Erythroblast (primary cell): ENCODE measurements around the gene CCN5.
"Not testable (repeated sequence)": the region's sequence is repeated elsewhere in the genome, so short reads cannot be mapped to it uniquely, and the experiment has no call there.

Experiments
- DNase-seq, 2 experiments: peaks; one replicate each; lab custom pipeline; 2025; lab: John Stamatoyannopoulos, UW
- GATA1 ChIP-seq: IDR thresholded peaks from 2 replicates; pipeline ENCODE4 v1.6.1; 2011; ENCODE audit warnings: low read depth, mild to moderate bottlenecking, control low read depth, low read length, moderate library complexity
- POLR2A ChIP-seq: IDR thresholded peaks from 2 replicates; pipeline ENCODE4 v1.6.1; 2011; ENCODE audit warnings: mild to moderate bottlenecking, low read length

CCN5 gene

DNA sequence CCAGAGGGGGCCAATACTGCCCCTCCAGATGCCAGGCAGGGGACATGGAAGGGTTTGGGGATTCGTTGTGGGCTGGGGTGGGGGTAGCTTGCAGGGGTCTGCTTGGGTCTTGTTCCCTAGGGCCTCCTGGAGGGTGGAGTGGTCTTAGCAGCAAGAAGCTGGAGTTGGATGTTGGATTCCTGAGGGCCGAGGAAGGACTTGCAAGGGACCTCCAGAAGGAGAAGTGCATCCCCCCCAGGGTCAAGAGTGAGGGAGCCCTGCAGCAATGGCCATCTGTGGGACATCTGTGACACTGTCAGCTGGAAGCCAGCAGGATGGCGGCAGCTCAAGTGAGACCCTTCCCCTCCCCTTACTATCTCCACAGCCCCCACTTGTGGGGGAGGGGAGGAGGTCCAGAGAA lies 25.4 kb upstream of the CCN5 start:
- TF ChIP-seq POLR2A (no peak), GATA1 (no peak)
- DNase-seq, result no peak

DNA sequence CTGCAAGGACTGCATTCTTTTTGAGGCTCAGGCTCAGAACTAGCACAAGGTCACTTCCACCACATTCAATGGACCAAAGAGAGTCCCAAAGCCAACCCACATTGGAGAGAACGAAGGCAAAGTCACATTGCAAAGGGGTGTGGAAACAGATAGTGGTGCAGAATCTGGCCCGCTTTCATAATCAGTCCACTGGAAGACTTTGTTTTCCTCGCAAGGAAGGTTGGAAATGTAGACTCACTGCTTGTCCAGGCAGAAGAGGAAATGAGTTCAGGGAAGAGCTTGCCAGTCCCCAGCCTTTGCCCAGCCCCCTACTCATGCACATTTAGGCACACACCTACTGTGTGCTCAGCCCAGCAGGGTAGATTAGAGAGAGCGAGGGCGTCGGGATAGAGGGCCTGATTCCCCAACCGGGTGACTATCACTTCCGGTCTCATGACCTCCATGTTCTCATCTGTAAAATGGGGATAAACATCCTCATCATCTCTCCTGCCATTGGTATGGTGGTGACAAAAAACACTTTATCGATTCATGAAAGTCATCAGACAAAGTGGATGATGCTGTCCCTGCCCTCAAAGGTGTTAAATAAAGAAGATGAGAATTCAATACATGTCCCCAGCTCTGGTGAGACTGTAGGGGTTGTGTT lies 24.3 kb upstream of the CCN5 start:
- DNase-seq, result no peak
- no peak for TF ChIP-seq GATA1
- TF ChIP-seq POLR2A, result no peak

DNA sequence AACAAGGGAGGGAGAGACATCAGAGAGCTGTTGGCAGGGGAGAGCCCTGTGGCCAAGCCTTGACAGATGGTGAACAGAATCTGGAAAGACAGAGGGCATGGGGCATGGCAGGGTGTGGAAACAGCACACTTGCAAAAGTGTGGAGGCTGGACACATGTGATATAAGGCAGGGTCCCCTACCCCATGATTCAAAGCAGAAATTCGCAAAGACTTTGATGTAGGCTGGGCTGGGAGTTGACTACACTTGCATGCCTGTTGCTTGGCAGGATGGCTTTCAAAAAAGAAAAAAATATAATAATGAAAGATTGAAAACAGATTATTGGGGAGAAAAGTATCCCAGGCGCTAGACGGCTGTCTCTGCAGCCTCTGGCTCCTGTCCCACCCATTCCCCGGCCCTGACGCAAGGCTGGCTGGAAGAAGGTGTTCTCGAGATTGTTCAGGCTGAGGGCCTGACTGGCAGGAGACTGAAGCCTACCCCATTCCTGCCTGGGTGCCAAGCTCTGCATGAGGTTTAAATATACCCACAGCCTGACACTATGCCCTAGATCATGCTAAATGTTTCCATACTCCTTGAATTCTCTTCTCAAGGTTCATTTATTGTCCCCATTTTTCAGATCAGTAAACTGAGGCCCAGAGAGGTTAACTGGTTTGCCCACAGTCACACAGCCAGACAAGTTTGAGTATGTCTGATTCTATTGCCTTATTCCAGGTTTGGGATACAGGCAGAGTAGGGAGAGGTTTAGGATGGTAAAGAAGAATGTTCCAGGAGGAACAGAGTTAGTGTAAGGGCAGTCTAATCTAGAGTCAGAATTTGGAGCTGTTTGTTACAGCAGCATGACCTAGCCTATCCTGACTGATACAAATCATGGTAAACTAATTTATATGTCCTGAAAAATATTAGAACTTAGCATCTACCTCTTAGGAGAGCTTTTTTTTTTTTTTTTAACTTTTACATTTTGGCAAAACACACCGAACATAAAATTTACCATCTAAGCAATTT lies 23.4 kb upstream of the CCN5 start:
- no peak for DNase-seq
- TF ChIP-seq GATA1, result no peak
- no peak for TF ChIP-seq POLR2A

DNA sequence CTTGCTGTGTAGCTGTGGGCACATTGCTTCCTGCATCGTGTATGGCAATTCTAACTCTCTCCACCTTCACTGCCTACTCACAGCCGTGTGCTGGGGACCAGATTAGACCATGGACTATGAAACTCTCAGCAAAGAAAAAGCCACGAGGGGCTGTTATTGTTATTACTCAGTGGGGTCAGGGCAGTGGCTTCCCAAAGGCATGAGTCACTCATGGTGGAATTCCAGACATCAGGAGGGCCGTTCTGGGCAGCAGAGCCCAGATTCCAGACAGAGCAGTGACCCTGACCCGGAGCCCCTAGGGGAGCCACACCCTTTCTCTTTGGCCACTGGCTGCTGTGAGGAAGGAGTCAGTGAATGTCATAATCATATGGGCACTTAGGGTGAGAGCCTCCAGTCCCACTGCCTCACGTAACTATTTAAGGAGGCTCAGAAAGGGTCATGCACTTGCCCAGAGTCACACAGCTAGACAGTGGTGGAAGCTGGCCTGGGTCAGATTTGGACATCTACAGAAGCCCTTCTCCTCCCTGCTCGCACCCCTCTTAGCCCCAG lies 22.2 kb upstream of the CCN5 start:
- TF ChIP-seq GATA1, result no peak
- TF ChIP-seq POLR2A, result no peak
- no peak for DNase-seq

DNA sequence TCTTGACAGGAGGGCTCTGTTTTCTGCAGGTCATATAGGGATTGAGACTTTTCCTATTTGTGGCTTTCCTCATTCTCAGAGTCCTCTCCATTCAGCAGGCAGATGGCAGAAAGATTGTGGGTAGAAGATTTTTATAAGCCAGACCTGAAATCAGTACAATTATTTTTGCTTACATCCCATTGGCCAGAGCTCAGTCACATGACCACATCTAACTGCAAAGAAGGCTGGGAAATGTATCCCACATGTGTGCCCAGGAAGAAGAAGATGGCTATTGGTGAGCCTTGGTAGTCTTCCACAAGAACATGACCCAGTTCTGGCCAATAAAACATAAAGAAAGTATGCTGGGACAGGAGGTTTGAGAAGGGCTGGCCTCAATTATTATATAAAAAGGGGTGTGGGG lies 21.5 kb upstream of the CCN5 start:
- DNase-seq, result no peak
- no peak for TF ChIP-seq POLR2A
- no peak for TF ChIP-seq GATA1

DNA sequence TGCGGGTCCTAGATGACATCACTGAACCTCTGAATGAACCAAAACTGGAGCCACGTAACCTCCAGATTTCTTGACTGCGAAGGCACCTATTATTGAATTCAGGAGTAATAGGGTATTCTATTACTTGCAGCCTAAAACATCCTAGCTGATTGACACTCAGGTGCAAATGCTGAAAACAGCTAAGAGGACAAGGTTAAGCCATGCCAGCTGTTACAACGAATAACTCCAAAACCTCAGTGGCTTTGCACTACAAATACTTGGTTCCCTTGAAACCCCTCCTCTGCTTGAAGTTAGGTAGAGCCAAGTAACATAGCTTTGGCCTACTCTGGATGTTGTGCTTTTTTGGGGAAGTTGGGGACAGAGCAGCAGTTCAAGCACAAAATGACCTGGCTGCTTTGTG lies 21.0 kb upstream of the CCN5 start:
- no peak for DNase-seq
- TF ChIP-seq GATA1 (no peak), POLR2A (no peak)

DNA sequence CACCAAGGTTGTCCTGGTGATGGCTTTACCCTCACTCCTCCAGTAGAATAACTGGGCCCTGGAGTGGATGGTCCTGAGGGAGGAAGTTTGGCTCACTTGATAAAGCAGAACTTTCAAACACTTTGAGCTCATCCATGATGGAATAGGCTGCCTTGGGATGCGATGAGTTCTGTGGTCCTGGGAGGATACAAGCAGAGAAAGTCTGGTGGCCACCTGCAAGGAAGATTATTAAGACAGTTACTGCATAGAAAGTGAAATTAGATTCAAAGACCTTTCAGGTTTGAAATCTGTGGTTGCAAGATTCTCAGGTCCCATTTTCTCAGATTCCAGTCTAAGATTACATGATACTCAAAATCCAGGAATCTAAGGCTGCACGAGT lies 19.9 kb upstream of the CCN5 start:
- TF ChIP-seq GATA1, result no peak
- TF ChIP-seq POLR2A, result no peak

DNA sequence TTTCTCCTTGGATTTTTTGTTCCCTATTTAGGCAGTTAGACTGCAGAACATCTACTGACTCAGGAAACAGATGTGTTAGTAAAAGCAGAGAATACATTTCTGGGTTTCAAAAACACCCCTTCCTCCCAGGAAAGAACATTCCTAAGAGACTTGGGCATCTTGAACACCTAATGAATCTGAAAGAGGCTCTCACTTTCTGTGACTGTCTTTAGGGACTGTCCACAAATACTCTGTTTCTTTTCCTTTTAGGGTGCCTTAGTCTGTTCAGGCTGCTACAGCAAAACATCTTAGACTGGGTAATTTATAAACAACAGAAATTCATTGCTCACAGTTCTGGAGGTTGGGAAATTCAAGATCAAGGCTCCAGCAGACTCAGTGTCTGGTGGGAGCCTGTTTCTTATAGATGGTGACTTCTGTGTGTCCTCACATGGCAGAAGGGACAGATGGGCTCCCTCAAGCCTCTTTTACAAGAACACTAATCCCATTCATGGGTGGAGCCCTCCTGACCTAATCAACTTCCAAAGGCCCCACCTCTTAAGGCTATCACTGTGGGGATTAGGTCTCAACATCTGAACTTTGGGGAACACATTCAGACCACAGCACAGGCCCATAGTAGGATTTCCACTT lies 19.4 kb upstream of the CCN5 start:
- TF ChIP-seq POLR2A, result no peak
- no peak for TF ChIP-seq GATA1
- DNase-seq, result no peak

More for the DNA sequence above, 19.9 kb upstream of the CCN5 start:
- DNase-seq, result no peak

DNA sequence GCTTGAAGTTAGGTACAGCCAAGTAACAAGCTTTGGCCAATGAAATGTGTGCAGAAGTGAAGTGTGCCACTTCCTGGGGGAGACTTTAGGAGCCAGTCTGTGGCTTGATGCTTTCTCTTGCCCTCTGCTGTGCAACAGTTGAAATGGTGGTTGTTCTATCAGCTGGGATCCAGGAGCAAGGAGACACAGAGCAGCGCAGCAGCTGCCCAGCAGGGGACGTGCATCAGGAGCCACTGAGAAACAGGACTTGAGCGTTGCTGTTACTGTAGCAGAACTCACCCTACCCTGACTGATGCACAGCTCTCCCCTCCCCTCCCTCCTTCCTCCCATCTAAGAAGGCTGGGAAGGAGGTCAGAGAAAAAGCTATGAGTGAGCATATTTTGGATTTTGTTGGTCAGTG lies 18.9 kb upstream of the CCN5 start:
- DNase-seq, result no peak
- TF ChIP-seq GATA1 (no peak), POLR2A (no peak)

DNA sequence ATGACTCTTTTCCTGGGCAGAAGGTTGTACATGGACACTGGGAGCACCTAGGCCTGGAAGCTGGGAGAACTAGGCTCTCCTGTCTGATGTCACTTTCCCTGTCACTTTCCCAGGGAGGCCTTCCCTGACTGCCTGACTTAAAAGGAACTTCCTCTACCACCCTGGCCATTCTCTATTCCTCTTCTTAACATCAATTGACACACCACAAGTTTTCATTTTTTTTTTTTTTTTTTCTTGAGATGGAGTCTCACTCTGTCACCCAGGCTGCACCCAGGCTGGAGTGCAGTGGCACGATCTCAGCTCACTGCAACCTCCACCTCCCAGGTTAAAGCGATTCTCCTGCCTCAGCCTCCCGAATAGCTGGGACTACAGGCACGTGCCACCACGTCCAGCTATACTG lies 18.1 kb upstream of the CCN5 start:
- not testable (repeated sequence) for DNase-seq

DNA sequence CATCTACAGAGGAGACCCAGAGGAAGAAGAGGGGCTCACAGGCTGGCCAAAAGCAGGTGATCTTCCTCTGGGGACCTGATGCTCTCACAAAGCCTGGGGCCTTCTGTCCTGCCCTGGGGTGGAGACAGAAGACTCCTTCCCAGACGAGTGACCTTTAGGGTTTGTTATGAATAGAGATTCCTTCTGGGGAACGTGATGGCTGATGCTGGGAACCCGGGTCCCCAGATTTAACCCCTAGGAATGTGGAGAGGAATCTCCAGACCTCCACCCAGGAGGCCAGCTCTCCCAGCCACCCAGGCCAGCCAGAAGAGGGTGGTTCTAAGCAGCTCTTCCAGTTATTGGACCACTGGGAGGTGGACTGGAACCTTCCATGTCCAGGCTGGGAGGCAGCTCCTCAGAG lies 16.8 kb upstream of the CCN5 start:
- DNase-seq, result no peak
- no peak for TF ChIP-seq POLR2A
- TF ChIP-seq GATA1, result no peak

DNA sequence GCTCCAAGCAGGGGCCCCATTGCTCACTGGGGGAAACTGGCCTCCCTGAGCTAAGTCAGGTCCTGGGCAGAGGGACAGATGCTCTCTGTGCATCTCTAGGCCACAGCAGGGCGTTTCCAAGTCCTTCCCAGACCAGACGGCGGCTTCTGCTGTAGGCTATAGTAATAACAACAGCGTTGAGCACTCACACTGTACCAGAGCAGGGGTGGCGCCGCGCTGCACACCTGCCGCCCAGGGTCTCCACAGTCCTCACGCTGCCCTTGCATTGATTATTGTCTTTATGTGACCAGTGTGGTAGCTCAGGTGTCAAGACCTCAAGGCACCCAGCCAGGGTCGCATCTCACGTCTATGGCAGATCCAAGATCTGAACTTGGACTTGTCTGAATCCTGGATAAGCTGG lies 14.9 kb upstream of the CCN5 start:
- TF ChIP-seq POLR2A (no peak), GATA1 (no peak)
- no peak for DNase-seq

DNA sequence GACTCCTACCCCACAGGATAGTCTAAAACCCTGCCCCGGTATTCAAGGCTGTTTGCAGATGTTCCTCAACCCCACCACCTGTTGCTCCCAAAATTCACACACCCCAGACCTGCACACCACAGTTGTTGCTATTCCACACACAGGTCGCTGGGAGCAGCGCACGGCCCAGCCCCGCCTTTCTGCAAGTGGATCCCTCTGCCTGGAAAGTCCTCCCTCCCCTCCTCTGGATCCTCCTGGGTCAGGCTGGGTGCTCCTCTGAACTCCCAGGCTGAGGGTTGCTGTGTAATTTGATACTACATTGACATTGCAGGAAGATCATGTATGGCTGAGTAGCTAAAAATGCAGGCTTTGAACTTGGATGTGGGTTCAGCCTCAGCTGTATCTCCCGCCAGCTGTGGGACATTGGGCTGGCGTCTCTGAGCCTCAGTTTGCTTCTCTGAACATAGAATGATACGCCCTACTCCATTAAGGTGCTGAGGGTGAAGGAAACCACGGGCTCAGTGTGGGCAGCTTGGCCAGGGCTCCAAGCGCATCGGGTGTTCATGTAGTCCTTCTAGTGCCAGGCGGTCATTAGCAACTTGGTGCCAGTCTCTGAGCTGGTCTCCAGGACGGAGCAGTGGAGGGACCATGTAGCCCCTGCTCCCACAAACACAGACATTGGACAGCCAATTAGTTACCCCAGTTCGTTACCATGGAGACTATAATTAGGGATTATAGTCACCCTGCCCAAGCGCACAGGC lies 13.9 kb upstream of the CCN5 start:
- no peak for TF ChIP-seq POLR2A
- TF ChIP-seq GATA1, result no peak

DNA sequence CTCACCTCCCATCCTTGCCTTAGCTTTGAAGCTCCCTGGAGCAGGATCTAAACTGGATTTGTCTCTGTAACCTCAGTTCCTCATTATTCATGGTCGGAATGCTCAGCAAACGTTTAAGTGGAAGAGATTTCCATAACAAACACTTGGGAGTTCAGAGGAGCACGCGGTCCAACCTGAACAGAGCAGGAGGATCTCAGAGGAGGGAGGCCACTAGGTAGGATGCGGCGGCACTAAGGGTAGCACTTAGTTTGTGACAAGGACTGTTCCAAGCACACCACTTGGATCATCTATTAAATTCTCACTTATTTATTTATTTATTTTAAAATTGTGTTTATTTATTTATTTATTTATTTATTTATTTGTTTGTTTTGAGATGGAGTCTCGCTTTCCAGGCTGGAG lies 13.3 kb upstream of the CCN5 start:
- no peak for TF ChIP-seq POLR2A
- no peak for TF ChIP-seq GATA1
- DNase-seq, result no peak

More for the DNA sequence above, 13.9 kb upstream of the CCN5 start:
- no peak for DNase-seq
